ENCODE results near the gene ZNF318.
A peak's percentile ranks its signal among the peaks of the same experiment; 100 is the strongest.

ZNF318 gene

DNA sequence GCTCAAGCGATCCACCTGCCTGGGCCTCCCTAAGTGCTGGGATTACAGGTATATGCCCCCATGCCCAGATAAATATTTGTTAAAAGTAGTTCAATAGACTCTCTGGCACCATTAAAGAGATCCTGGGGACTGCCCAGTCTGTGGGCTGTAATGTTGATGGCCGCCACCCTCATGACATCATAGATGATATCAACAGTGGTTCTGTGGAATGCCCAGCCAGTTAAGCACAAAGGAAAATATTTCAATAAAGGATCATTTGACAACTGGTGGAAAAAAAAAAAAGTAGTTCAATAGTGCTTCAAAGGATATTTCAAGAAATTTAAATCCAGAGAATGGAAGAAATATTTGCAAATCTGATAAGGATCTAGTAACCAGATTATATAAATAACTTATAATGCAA is 59.3 kb downstream of the ZNF318 start:
- Histone ChIP-seq H3K79me2 (ENCODE audit: control insufficient read depth, low read length) (peaks cover 3% of the 10 kb centered on the region; the same call in 1 of the 2 replicates), H3K9me3 (ENCODE audit: control insufficient read depth, insufficient read depth, low read length) (no peaks in the 10 kb centered on the region), H3K4me1 (ENCODE audit: control insufficient read depth, low read length) (peaks cover 76% of the 10 kb centered on the region), H3F3A (ENCODE audit: control insufficient read depth, insufficient read depth) (peaks cover 33% of the 10 kb centered on the region), H3K9me2 (replicated peaks; ENCODE audit: control insufficient read depth, low read length) (no peaks in the 10 kb centered on the region), H4K20me1 (ENCODE audit: control insufficient read depth, insufficient read depth, low read depth, low read length) (no peaks in the 10 kb centered on the region), H3K4me3 (ENCODE audit: low read length) (no peak overlapping the region), H3K27ac (ENCODE audit: low read depth, low read length) (no peak overlapping the region), H3K27me3 (ENCODE audit: control insufficient read depth, low read length) (no peaks in the 10 kb centered on the region), H3K36me3 (ENCODE audit: control insufficient read depth, low read length) (peaks cover 8% of the 10 kb centered on the region), H3K4me2 (ENCODE audit: low read length) (no peak overlapping the region)
- TF ChIP-seq EZH2phosphoT487 (IDR thresholded peaks at IDR 0.05; ENCODE audit: borderline replicate concordance, low read length), result no peak
- TF ChIP-seq, protein P1, sequence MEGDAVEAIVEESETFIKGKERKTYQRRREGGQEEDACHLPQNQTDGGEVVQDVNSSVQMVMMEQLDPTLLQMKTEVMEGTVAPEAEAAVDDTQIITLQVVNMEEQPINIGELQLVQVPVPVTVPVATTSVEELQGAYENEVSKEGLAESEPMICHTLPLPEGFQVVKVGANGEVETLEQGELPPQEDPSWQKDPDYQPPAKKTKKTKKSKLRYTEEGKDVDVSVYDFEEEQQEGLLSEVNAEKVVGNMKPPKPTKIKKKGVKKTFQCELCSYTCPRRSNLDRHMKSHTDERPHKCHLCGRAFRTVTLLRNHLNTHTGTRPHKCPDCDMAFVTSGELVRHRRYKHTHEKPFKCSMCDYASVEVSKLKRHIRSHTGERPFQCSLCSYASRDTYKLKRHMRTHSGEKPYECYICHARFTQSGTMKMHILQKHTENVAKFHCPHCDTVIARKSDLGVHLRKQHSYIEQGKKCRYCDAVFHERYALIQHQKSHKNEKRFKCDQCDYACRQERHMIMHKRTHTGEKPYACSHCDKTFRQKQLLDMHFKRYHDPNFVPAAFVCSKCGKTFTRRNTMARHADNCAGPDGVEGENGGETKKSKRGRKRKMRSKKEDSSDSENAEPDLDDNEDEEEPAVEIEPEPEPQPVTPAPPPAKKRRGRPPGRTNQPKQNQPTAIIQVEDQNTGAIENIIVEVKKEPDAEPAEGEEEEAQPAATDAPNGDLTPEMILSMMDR (IDR thresholded peaks at IDR 0.05; ENCODE audit: low read depth, low read length, poor library complexity, severe bottlenecking), result no peak

DNA sequence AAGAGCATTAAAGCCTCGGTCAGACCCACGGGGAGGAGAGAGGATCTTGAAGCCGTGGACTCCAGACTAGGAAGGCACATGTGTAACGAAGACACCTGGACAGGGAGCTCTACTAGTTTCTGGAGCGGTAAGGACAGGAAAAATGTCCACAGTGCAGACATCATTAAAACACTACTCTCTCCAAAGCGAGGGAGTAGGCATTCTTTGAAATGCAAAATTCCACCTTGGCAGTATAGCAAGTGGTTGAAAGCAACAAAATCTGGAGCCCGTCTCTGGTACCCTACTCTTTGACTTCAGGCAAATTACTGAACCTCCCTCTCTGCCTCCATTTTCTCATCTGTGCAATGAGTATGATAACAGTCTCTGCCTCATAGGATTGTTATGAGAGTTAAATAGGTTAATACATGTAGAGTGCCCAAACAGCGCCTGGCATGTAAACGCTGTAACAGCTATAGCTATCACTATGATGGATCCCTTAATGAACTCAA is 60.4 kb downstream of the ZNF318 start:
- no peaks in the 10 kb centered on the region for H3K9me2 ChIP-seq (replicated peaks; ENCODE audit: control insufficient read depth, low read length)
- peaks cover 23% of the 10 kb centered on the region for H3F3A ChIP-seq (ENCODE audit: control insufficient read depth, insufficient read depth)
- no peaks in the 10 kb centered on the region for H4K20me1 ChIP-seq (ENCODE audit: control insufficient read depth, insufficient read depth, low read depth, low read length)
- peaks cover 3% of the 10 kb centered on the region; the same call in 1 of the 2 replicates for H3K79me2 ChIP-seq (ENCODE audit: control insufficient read depth, low read length)
- H3K4me3 ChIP-seq (ENCODE audit: low read length), result peak overlapping the region; percentile 74
- peaks cover 6% of the 10 kb centered on the region for H3K36me3 ChIP-seq (ENCODE audit: control insufficient read depth, low read length)
- H3K4me2 ChIP-seq (ENCODE audit: low read length), result peak overlapping the region; percentile 94
- no peak for TF ChIP-seq EZH2phosphoT487 (IDR thresholded peaks at IDR 0.05; ENCODE audit: borderline replicate concordance, low read length)
- TF ChIP-seq, protein P1 (IDR thresholded peaks at IDR 0.05; ENCODE audit: low read depth, low read length, poor library complexity, severe bottlenecking), result no peak
- no peaks in the 10 kb centered on the region for H3K27me3 ChIP-seq (ENCODE audit: control insufficient read depth, low read length)
- H3K4me1 ChIP-seq (ENCODE audit: control insufficient read depth, low read length), result peaks cover 65% of the 10 kb centered on the region
- peak overlapping the region; percentile 37; the same call in 1 of the 2 replicates for H3K27ac ChIP-seq (ENCODE audit: low read depth, low read length)
- no peaks in the 10 kb centered on the region for H3K9me3 ChIP-seq (ENCODE audit: control insufficient read depth, insufficient read depth, low read length)

DNA sequence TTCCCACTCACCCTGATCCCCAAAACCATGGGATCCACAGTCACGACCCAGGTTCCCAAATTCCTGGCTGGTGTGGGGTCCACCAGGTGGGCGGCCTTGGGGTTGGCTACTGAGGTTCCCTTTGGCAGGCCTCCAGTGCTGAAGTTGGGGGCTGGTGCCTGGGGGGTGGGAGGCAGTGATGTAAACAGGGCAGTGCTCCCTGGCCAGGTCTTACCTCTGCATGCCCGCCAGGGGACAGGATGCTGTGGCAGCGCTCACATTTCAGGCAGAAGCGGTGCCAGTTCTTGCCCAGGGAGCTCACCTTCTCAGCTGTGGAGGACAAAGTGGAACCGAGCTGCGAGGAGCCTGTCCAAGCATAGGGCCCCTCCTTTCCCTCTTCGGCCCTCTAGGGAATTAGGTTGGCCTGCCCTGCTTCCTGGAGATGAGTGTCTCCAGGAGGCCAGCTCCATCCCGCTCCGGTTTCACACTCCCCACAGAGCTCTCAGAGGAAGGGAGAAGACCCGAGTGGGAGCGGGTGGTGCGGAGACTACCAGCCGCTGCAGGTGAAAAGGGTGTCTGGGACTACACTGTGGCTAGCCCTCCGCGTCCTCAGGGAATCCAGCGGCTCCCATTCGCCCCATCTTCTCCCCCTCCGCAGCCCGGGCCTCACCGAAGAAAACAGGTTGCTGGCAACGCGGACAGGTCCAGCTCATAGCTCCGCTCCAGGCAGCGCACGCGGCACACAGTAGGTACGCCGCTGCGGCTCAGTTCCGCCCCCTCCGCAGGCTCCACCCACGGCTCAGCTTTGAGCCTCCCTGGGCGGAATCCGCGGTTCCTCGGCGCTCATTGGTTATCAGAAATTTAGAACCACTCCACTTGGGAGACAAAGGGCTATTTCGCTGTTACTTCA is 61.1 kb downstream of the ZNF318 start, which contains the start of gene CRIP3:
Gene CRIP3 (minus strand): TSS at position 726 of the 889 bp plus-strand sequence. CDS start 34 bp downstream, at position 692.
- Histone ChIP-seq H3K4me2 (ENCODE audit: low read length) (peak within 1 kb of the TSS; percentile 94), H3K79me2 (ENCODE audit: control insufficient read depth, low read length) (peaks cover 3% of the 10 kb centered on the region; the same call in 1 of the 2 replicates), H3K4me1 (ENCODE audit: control insufficient read depth, low read length) (peaks cover 58% of the 10 kb centered on the region), H3F3A (ENCODE audit: control insufficient read depth, insufficient read depth) (peaks cover 16% of the 10 kb centered on the region), H3K9me2 (replicated peaks; ENCODE audit: control insufficient read depth, low read length) (no peaks in the 10 kb centered on the region), H3K9me3 (ENCODE audit: control insufficient read depth, insufficient read depth, low read length) (no peaks in the 10 kb centered on the region), H3K4me3 (ENCODE audit: low read length) (peak within 1 kb of the TSS; percentile 74), H3K27me3 (ENCODE audit: control insufficient read depth, low read length) (no peaks in the 10 kb centered on the region), H4K20me1 (ENCODE audit: control insufficient read depth, insufficient read depth, low read depth, low read length) (no peaks in the 10 kb centered on the region), H3K27ac (ENCODE audit: low read depth, low read length) (peak within 1 kb of the TSS; percentile 37), H3K36me3 (ENCODE audit: control insufficient read depth, low read length) (peaks cover 2% of the 10 kb centered on the region; the same call in 1 of the 2 replicates)
- TF ChIP-seq EZH2phosphoT487 (IDR thresholded peaks at IDR 0.05; ENCODE audit: borderline replicate concordance, low read length), result no peak
- TF ChIP-seq, protein P1 (IDR thresholded peaks at IDR 0.05; ENCODE audit: low read depth, low read length, poor library complexity, severe bottlenecking), result peak; percentile 65
